ENCODE measurements around the gene ALB. TPM values are rescaled to one million over a fixed set of nuclear protein-coding genes. Genes with fewer than 3 reads are reported as not detected.

Gene ALB
- total RNA-seq, 2 experiments from 2014 or later = not detected

DNA sequence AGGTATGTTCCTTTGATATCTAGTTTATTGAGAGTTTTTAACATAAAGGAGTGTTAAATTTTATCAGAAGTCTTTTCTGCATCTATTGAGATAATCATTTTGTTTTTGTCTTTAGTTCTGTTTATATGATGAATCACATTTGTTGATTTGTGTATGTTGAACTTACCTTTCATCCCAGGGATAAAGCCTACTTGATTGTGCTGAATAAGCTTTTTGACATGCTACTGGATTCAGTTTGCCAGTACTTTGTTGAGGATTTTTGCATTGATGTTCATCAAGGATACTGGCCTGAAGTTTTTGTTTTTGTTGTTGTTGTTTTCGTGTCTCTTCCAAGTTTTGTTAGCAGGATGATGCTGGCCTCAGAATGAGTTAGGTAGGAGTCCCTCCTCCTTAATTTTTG is 66.6 kb downstream of the ALB start:
- no peaks in the 10 kb centered on the region for H3K4me1 Mint-ChIP-seq
- peaks cover 8% of the 10 kb centered on the region for H3K9me3 Mint-ChIP-seq
- H3K27me3 Mint-ChIP-seq = peaks cover 13% of the 10 kb centered on the region
- H3K36me3 Mint-ChIP-seq = no peaks in the 10 kb centered on the region
- no peak overlapping the region for H3K27ac Mint-ChIP-seq
- no peak overlapping the region for H3K4me3 Mint-ChIP-seq
- DNase-seq = no peak

Other genes with a start within 250 kb of the ALB start
- gene ANKRD17, start 145.5 kb upstream of the ALB start, total RNA-seq = 10 to 100 TPM; 61.6 to 65.0 TPM
- gene AFP, start 31.9 kb downstream of the ALB start, total RNA-seq = not detected
- gene AFM, start 77.5 kb downstream of the ALB start, total RNA-seq = not detected
- gene RASSF6, start 216.1 kb downstream of the ALB start, total RNA-seq = not detected

Measured in activated naive CD8-positive, alpha-beta T cell treated with anti-CD3 and anti-CD28 coated beads for 36 hours (primary cell).